ENCODE data around the gene TAF1B. TPM values are rescaled to one million over a fixed set of nuclear protein-coding genes. Genes with fewer than 3 reads are reported as not detected.

The TAF1B gene
- total RNA-seq, 6 experiments from 2014 or later: 17.3 to 24.0 (median 22.3) TPM

DNA sequence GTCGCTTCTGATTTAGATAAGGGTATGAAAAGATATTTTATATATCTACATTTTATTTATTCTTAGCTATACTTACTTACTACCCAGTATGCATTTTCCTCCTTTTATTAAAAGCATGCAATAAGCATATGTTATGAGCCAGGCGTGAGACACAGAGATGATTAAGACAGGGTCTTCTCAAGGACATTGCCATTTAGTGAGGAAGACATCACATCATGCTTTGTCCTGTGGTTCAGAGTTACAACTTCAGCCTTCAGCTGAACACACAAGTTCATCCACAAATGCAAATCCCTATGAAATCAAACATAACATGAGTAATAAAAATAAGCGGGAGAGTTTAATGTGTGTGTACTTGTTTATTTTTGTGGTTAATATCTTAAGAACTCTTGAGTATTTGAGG lies 138.4 kb downstream of the TAF1B start:
- peaks cover 3% of the 10 kb centered on the region for H3K27me3 Mint-ChIP-seq (ENCODE audit: insufficient read depth)
- no peak for DNase-seq

DNA sequence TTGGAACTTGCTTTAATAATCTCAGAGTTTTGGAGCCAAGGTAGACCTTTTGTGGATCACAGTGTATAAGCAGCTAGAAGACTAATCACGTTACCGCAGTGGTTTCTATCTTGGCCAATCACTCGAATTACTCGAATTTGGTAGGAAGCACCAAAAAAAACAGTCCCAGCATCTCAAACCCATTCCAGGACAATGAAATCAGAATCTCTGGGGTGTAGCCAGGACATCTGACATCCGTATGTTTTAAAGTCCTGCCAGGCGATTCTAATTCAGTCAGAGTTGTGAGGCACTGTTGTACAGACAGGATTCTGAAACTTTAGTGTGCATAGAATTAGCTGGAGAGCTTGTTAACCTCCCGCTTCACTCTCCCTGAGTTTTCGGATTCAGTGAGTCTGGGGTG lies 139.0 kb downstream of the TAF1B start:
- H3K36me3 Mint-ChIP-seq (ENCODE audit: low read depth): no peaks in the 10 kb centered on the region
- TF ChIP-seq, protein P1, sequence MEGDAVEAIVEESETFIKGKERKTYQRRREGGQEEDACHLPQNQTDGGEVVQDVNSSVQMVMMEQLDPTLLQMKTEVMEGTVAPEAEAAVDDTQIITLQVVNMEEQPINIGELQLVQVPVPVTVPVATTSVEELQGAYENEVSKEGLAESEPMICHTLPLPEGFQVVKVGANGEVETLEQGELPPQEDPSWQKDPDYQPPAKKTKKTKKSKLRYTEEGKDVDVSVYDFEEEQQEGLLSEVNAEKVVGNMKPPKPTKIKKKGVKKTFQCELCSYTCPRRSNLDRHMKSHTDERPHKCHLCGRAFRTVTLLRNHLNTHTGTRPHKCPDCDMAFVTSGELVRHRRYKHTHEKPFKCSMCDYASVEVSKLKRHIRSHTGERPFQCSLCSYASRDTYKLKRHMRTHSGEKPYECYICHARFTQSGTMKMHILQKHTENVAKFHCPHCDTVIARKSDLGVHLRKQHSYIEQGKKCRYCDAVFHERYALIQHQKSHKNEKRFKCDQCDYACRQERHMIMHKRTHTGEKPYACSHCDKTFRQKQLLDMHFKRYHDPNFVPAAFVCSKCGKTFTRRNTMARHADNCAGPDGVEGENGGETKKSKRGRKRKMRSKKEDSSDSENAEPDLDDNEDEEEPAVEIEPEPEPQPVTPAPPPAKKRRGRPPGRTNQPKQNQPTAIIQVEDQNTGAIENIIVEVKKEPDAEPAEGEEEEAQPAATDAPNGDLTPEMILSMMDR (IDR thresholded peaks at IDR 0.05): no peak

More for the DNA sequence above, 138.4 kb downstream of the TAF1B start:
- Mint-ChIP-seq H3K27ac (peak overlapping the region; percentile 20; the same call in 1 of the 2 replicates), H3K36me3 (ENCODE audit: low read depth) (no peaks in the 10 kb centered on the region), H3K9me3 (no peaks in the 10 kb centered on the region), H3K4me3 (peak overlapping the region; percentile 8; the same call in 1 of the 2 replicates), H3K4me1 (ENCODE audit: low read depth) (peaks cover 72% of the 10 kb centered on the region)
- TF ChIP-seq, protein P1 (IDR thresholded peaks at IDR 0.05): no peak

DNA sequence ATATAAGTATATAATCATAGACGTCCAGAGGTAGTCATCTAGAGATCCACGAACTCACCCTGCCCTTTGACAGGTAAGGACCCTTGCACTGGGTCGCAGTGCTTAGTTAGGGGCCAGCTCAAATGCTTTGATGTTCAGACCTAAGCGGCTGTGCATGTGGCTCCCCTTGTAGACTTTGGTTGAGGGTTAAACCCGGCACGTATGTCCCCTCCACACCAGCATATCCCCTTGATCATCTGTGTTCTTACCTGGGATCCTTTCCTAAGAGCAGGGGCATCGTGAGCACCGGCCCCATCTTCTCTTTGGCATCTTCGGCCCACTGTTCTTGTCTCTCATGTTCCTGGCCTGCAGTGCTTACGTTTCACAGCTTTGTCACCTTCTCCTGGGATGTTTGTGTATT lies 139.6 kb downstream of the TAF1B start:
- Mint-ChIP-seq H3K4me3 (peak overlapping the region; percentile 47), H3K9me3 (no peaks in the 10 kb centered on the region), H3K27me3 (ENCODE audit: insufficient read depth) (peaks cover 3% of the 10 kb centered on the region), H3K36me3 (ENCODE audit: low read depth) (no peaks in the 10 kb centered on the region), H3K27ac (peak overlapping the region; percentile 89), H3K4me1 (ENCODE audit: low read depth) (peaks cover 73% of the 10 kb centered on the region)
- TF ChIP-seq, protein P1 (IDR thresholded peaks at IDR 0.05): no peak
- no peak for DNase-seq

More for the DNA sequence above, 139.0 kb downstream of the TAF1B start:
- Mint-ChIP-seq H3K27ac (peak overlapping the region; percentile 89), H3K4me1 (ENCODE audit: low read depth) (peaks cover 68% of the 10 kb centered on the region), H3K9me3 (no peaks in the 10 kb centered on the region), H3K27me3 (ENCODE audit: insufficient read depth) (peaks cover 3% of the 10 kb centered on the region), H3K4me3 (peak overlapping the region; percentile 60)
- peak; percentile 87 for DNase-seq

DNA sequence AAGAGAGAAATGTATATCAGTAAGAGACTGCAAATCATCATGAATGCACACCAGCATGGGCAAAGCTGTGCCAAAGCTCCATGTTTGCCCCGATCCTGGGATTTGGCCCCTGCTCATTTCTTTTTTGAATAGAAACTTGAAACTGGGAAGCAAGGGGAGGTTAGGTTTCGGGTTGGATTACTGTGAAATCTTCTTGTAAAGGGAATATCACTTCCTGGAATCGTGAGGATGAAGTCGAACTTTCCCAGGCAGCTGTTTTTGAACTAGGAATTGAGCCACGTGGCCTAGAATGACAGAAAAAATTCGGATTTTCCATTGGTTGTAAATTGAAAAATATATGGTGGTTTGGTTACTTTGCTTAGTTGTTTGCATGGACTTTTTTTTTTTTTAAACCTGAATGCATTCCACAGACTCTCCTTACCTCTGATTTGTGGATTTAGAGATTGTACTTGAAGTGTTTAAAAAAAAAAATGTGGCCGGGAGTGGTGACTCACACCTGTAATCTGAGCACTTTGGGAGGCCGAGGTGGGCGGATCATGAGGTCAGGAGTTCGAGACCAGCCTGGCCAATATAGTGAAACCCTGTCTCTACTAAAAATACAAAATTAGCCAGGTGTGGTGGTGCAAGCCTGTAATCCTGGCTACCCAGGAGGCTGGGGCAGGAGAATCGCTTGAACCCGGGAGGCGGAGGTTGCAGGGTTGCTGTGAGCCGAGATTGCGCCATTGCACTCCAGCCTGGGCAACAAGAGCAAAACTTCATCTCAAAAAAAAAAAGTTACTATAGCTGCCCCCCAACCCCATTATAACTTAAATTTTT lies 140.3 kb downstream of the TAF1B start:
- DNase-seq: peak; percentile 46
- Mint-ChIP-seq H3K4me1 (ENCODE audit: low read depth) (peaks cover 73% of the 10 kb centered on the region), H3K27me3 (ENCODE audit: insufficient read depth) (peaks cover 3% of the 10 kb centered on the region; the same call in 1 of the 2 replicates), H3K4me3 (peak overlapping the region; percentile 67), H3K36me3 (ENCODE audit: low read depth) (no peaks in the 10 kb centered on the region), H3K27ac (peak overlapping the region; percentile 89), H3K9me3 (no peaks in the 10 kb centered on the region)
- TF ChIP-seq, protein P1 (IDR thresholded peaks at IDR 0.05): no peak

Other genes starting within 250 kb of the TAF1B start
- 100 to 1,000 TPM; 461 to 607 (median 548) TPM for gene YWHAQ, start 212.5 kb upstream of the TAF1B start, total RNA-seq (2021; fragmentation: NEBNext Ultra II Directional; extraction: Animal tissue kit (Norgen Biotek cat#: 25700))
- under 1 TPM; 0.46 to 0.76 (median 0.59) TPM for gene GRHL1, start 108.2 kb downstream of the TAF1B start, total RNA-seq (2021; fragmentation: NEBNext Ultra II Directional; extraction: Animal tissue kit (Norgen Biotek cat#: 25700))
- gene KLF11, start 200.1 kb downstream of the TAF1B start, total RNA-seq (2021; fragmentation: NEBNext Ultra II Directional; extraction: Animal tissue kit (Norgen Biotek cat#: 25700)): 1 to 10 TPM; 2.8 to 3.9 (median 3.6) TPM
- gene CYS1, start 236.9 kb downstream of the TAF1B start, total RNA-seq (2021; fragmentation: NEBNext Ultra II Directional; extraction: Animal tissue kit (Norgen Biotek cat#: 25700)): 1 to 10 TPM in 4 of 6 experiments, under 1 TPM in 2; 0.24 to 2.0 (median 1.4) TPM

All from HFFc6 (cell line).